GM12878 (cell line): ENCODE measurements around the gene ATXN1L. TPM values are rescaled to one million over a fixed set of nuclear protein-coding genes. Genes with fewer than 3 reads are reported as not detected.

Source experiments
- DPF2 ChIP-seq: fragments of 450-650 bp; IDR thresholded peaks from 2 replicates; pipeline ENCODE4 v1.6.1; 2017; ENCODE audit warnings: mild to moderate bottlenecking
- FOXK2 ChIP-seq: fragments of 450-650 bp; IDR thresholded peaks from 2 replicates; pipeline ENCODE4 v1.6.1; 2017; ENCODE audit warnings: mild to moderate bottlenecking, moderate library complexity
- IRF4 ChIP-seq: IDR thresholded peaks from 2 replicates; pipeline ENCODE4 v1.6.1; 2011; ENCODE audit warnings: low read depth, low read length
- JUNB ChIP-seq: IDR thresholded peaks from 2 replicates; pipeline ENCODE4 v1.6.1; 2016; ENCODE audit warnings: antibody characterized with exemption, mild to moderate bottlenecking
- MTA2 ChIP-seq: fragments of 450-650 bp; IDR thresholded peaks from 2 replicates; pipeline ENCODE4 v1.6.1; 2016; ENCODE audit warnings: low read depth, mild to moderate bottlenecking, moderate library complexity
- POLR2AphosphoS2 ChIP-seq: IDR thresholded peaks from 2 replicates; pipeline ENCODE4 v1.6.1; 2011; ENCODE audit warnings: low read depth, mild to moderate bottlenecking, low read length, improper control_type of control experiment, moderate library complexity
- RAD51 ChIP-seq: fragments of 450-650 bp; IDR thresholded peaks from 2 replicates; pipeline ENCODE4 v1.6.1; 2016; ENCODE audit warnings: moderate library complexity, mild to moderate bottlenecking, inconsistent platforms
- RB1 ChIP-seq: fragments of 450-650 bp; formaldehyde crosslinking; IDR thresholded peaks from 2 replicates; pipeline ENCODE4 v1.6.1; 2017; ENCODE audit warnings: mild to moderate bottlenecking, borderline replicate concordance
- RELB ChIP-seq: fragments of 450-650 bp; IDR thresholded peaks from 2 replicates; pipeline ENCODE4 v1.6.1; 2017; ENCODE audit warnings: low read depth, mild to moderate bottlenecking, moderate library complexity
- SMARCA5 ChIP-seq: fragments of 450-650 bp; IDR thresholded peaks from 2 replicates; pipeline ENCODE4 v1.6.1; 2017; ENCODE audit warnings: mild to moderate bottlenecking
- SREBF2 ChIP-seq: IDR thresholded peaks from 2 replicates; pipeline ENCODE4 v1.6.1; 2012; ENCODE audit warnings: mild to moderate bottlenecking, low read length
- STAT1 ChIP-seq: fragments of 450-650 bp; conservative IDR thresholded peaks from 2 replicates; pipeline ENCODE4 v1.6.1; 2014; ENCODE audit warnings: antibody characterized with exemption, mild to moderate bottlenecking
- SUZ12 ChIP-seq: fragments of 200-600 bp; sonication (generic); IDR thresholded peaks from one replicate; pipeline ENCODE4 v1.6.1; 2018; ENCODE audit warnings: antibody characterized with exemption, mild to moderate bottlenecking; ENCODE audit not compliant: unreplicated experiment
- YY1 ChIP-seq: IDR thresholded peaks from 2 replicates; pipeline ENCODE4 v1.6.1; 2011; ENCODE audit warnings: low read depth, mild to moderate bottlenecking, low read length
- ZNF592 ChIP-seq: fragments of 450-650 bp; IDR thresholded peaks from 2 replicates; pipeline ENCODE4 v1.6.1; 2017; ENCODE audit warnings: mild to moderate bottlenecking, moderate library complexity
- polyA plus RNA-seq, 11 experiments: library from polyadenylated mRNA; depleted of rRNA in 4 of 11; unstranded in 6 of 11; stranded (reverse) in 5 of 11; fragments of >200 nt; fragmentation: Nextera tagmentation in 4 of 11; fragmentation: Illumina TruSeq in 1 of 11; extraction: Ambion mirVana in 4 of 11; extraction: Trizol in 1 of 11; gene quantifications; 1 replicate in 1 of 11; 2 replicates in 10 of 11; pipeline versions ENCODE4 v1.2.1 to v1.2.3, GENCODE V29; 2011 to 2016; ENCODE audit warnings: inconsistent platforms in 2 of 11, missing spikeins in 2 of 11, low read depth in 1 of 11
- total RNA-seq, 4 experiments: library from RNA; depleted of rRNA in 3 of 4; stranded (reverse); fragments of >200 nt in 3 of 4; fragmentation: Illumina TruSeq in 1 of 4; extraction: Trizol in 1 of 4; gene quantifications; 2 replicates each; pipeline versions ENCODE4 v1.2.1 to v1.2.3, GENCODE V29; 2013 to 2021
- TF ChIP-seq, protein P1 (sequence below): IDR thresholded peaks from 2 replicates; pipeline ENCODE4 v1.6.1; 2012; ENCODE audit warnings: mild to moderate bottlenecking, low read depth, low read length
- TF ChIP-seq, protein P2 (sequence below): fragments of 150-350 bp; IDR thresholded peaks from 2 replicates; pipeline ENCODE4 v1.6.1; 2016; ENCODE audit warnings: low read depth, low read length

Gene ATXN1L
- total and polyA plus RNA-seq, 10 of the 15 experiments (the other 5 are each of a cell fraction or from before 2014, with no cell fraction given), result 1.8 to 14.6 (median 9.2) TPM

- no peak for TF ChIP-seq SREBF2
- no peak; the same call in 1 of the 2 replicates for TF ChIP-seq JUNB
- TF ChIP-seq ZNF592, result peak; percentile 98
- TF ChIP-seq, protein P1, sequence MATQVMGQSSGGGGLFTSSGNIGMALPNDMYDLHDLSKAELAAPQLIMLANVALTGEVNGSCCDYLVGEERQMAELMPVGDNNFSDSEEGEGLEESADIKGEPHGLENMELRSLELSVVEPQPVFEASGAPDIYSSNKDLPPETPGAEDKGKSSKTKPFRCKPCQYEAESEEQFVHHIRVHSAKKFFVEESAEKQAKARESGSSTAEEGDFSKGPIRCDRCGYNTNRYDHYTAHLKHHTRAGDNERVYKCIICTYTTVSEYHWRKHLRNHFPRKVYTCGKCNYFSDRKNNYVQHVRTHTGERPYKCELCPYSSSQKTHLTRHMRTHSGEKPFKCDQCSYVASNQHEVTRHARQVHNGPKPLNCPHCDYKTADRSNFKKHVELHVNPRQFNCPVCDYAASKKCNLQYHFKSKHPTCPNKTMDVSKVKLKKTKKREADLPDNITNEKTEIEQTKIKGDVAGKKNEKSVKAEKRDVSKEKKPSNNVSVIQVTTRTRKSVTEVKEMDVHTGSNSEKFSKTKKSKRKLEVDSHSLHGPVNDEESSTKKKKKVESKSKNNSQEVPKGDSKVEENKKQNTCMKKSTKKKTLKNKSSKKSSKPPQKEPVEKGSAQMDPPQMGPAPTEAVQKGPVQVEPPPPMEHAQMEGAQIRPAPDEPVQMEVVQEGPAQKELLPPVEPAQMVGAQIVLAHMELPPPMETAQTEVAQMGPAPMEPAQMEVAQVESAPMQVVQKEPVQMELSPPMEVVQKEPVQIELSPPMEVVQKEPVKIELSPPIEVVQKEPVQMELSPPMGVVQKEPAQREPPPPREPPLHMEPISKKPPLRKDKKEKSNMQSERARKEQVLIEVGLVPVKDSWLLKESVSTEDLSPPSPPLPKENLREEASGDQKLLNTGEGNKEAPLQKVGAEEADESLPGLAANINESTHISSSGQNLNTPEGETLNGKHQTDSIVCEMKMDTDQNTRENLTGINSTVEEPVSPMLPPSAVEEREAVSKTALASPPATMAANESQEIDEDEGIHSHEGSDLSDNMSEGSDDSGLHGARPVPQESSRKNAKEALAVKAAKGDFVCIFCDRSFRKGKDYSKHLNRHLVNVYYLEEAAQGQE, result peak; percentile 46; the same call in 1 of the 2 replicates
- peak; percentile 59; the same call in 1 of the 2 replicates for TF ChIP-seq MTA2
- peak; percentile 98 for TF ChIP-seq YY1
- 0 out of 2 replicates have a peak, but pooled peaks have one; percentile 27 for TF ChIP-seq SMARCA5
- TF ChIP-seq IRF4, result peak; percentile 84; the same call in 1 of the 2 replicates
- TF ChIP-seq FOXK2, result peak; percentile 79
- TF ChIP-seq RELB, result peak; percentile 97
- no peak for TF ChIP-seq SUZ12
- TF ChIP-seq RB1, result peak; percentile 94
- TF ChIP-seq DPF2, result peak; percentile 86
- TF ChIP-seq POLR2AphosphoS2, result peak; percentile 64; the same call in 1 of the 2 replicates
- TF ChIP-seq, protein P2, sequence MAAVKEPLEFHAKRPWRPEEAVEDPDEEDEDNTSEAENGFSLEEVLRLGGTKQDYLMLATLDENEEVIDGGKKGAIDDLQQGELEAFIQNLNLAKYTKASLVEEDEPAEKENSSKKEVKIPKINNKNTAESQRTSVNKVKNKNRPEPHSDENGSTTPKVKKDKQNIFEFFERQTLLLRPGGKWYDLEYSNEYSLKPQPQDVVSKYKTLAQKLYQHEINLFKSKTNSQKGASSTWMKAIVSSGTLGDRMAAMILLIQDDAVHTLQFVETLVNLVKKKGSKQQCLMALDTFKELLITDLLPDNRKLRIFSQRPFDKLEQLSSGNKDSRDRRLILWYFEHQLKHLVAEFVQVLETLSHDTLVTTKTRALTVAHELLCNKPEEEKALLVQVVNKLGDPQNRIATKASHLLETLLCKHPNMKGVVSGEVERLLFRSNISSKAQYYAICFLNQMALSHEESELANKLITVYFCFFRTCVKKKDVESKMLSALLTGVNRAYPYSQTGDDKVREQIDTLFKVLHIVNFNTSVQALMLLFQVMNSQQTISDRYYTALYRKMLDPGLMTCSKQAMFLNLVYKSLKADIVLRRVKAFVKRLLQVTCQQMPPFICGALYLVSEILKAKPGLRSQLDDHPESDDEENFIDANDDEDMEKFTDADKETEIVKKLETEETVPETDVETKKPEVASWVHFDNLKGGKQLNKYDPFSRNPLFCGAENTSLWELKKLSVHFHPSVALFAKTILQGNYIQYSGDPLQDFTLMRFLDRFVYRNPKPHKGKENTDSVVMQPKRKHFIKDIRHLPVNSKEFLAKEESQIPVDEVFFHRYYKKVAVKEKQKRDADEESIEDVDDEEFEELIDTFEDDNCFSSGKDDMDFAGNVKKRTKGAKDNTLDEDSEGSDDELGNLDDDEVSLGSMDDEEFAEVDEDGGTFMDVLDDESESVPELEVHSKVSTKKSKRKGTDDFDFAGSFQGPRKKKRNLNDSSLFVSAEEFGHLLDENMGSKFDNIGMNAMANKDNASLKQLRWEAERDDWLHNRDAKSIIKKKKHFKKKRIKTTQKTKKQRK, result no peak
- peak; percentile 81 for TF ChIP-seq RAD51
- peak; percentile 77; the same call in 1 of the 2 replicates for TF ChIP-seq STAT1
Measured at GRCh38 chr16:71808593-71809459, 37.0 kb upstream of the ATXN1L start, which contains the start of gene AP1G1 (continued).
